Measurements from ENCODE around the gene RPUSD3.

The RPUSD3 gene

DNA sequence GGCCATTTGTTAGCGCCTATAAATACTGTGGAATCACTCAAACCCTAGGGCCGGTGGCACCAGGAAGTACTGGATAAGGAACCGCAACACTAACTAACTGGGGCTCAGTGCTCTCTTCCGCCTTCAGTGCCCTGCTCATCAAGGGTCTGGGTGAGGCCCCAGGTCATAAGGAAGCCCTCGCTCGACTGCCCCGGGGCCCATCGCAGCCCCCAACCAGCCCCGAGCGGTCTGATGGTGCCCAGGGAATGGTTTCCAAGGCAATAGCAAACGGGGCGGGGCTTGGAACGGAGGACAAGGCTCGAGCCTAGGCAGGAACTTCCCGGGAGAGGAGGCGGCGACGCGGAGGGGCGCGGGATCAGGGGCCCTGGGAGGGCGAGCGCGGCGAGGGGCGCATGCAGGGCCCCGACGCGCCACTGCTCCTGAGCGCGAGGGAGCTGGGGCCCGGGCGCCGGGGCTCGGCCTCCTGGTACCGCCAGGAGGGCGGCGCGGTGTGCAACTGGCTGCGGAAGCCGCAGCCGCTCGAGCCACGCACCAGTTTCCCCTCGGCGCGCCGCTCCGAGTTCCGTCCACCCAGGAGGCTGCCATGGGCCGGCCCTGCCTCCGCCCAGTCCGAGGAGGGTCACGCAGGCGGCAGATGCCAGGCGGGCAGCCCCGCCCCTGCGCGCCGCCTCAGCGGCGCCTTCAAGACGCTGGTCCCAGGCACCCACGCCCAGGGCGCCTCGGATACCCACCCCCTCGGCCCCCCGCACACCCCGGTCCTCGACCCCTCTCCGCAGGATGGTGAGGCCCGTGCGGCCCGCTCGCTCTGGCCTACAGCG lies 34.0 kb downstream of the RPUSD3 start, which contains the start of gene TTLL3:
Gene TTLL3 (plus strand): TSS at position 648 of the 818 bp plus-strand sequence. CDS start 400 bp downstream, outside the sequence.
- Mint-ChIP-seq H3K36me3 (no peaks in the 10 kb centered on the region), H3K9me3 (no peaks in the 10 kb centered on the region), H3K4me3 (peak within 1 kb of the TSS; percentile 96), H3K27me3 (no peaks in the 10 kb centered on the region), H3K27ac (peak within 1 kb of the TSS; percentile 98), H3K4me1 (peaks cover 38% of the 10 kb centered on the region)
- ATAC-seq (ENCODE audit: low read depth) (peak; percentile 67), DNase-seq (ENCODE audit: low spot score in 2 of 2) (peak; percentile 34 to 48)

DNA sequence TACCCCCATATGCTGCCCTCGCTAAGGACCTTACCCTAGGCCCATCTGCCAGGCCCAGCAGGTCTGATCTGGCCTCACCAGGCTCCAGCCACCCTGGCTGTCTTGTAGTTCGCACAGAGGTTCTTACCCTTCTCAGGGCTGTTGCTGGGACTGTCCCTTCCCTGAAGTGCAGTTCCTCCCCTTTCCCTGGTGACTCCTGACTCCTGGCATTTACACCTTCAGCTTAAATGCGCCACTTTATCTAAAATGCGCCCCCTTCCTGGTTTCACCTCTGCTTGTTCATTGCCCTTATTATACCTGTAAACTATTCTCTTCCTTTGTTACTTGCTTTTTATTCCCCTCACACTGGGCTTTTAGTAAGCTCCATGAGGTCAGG lies 34.6 kb downstream of the RPUSD3 start:
- Mint-ChIP-seq H3K9me3 (no peaks in the 10 kb centered on the region), H3K4me3 (peak overlapping the region; percentile 96), H3K36me3 (peaks cover 3% of the 10 kb centered on the region), H3K27ac (peak overlapping the region; percentile 98), H3K4me1 (peaks cover 38% of the 10 kb centered on the region), H3K27me3 (no peaks in the 10 kb centered on the region)
- ATAC-seq (ENCODE audit: low read depth) = peak; percentile 6
- DNase-seq (ENCODE audit: low spot score in 2 of 2) = no peak

DNA sequence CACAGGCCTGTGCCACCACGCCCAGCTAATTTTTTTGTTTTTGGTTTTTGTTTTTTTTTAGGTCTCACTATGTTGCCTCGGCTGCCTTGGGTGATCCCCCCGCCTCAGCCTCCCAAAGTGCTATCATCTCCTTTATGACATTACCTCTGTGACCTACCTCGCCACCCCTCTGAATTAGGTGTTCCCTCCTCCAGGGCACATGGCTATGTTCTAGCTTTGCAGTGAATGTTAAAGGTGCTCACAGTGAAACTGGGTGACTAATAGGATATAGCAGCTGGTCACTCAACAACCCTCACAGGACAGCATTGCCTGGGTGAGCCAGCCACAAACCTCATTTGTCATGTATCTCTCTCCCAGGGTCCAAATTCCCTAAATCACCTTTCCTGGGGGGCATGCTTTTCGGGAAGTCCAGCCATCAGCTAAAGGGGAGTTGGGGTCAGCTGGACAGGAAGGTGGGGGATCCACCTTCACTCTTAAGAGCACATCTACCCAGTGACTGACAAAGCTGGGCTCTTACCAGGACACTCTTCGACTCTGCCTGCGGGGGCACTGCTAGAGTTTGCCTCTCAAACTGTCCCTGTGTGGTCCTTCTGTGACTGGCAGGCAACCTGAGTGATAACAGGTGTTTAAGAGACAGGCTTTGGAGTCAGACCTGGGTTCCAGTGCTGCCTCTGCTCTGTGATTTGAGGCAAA lies 35.3 kb downstream of the RPUSD3 start:
- Mint-ChIP-seq H3K9me3 (no peaks in the 10 kb centered on the region), H3K4me1 (peaks cover 38% of the 10 kb centered on the region), H3K4me3 (peak overlapping the region; percentile 25), H3K36me3 (peaks cover 10% of the 10 kb centered on the region), H3K27ac (peak overlapping the region; percentile 98), H3K27me3 (no peaks in the 10 kb centered on the region)
- ATAC-seq (ENCODE audit: low read depth) = peak; percentile 76
- DNase-seq (ENCODE audit: low spot score in 2 of 2) = peak in 1 of 2 donors; percentile 39

DNA sequence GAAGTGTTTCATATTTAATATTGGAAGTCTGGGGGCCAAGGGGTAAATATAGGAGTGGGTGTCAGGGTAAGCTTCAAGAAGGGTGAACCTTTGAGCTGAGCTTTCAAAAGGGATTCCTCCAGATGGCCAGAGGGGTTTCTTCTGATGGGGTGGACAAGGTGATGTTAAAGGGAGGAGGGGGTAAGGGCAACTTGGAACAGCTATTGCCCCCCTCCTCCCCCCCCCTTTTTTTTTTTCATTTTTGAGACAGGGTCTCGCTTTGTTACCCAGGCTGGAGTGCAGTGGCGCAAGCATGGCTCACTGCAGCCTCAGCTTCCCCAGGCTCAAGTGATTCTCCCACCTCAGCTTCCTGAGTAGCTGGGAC lies 35.8 kb downstream of the RPUSD3 start:
- ATAC-seq (ENCODE audit: low read depth) (no peak), DNase-seq (ENCODE audit: low spot score in 2 of 2) (no peak)
- Mint-ChIP-seq H3K9me3 (no peaks in the 10 kb centered on the region), H3K27ac (peak overlapping the region; percentile 98), H3K4me1 (peaks cover 42% of the 10 kb centered on the region), H3K36me3 (peaks cover 15% of the 10 kb centered on the region), H3K27me3 (no peaks in the 10 kb centered on the region), H3K4me3 (no peak overlapping the region)

DNA sequence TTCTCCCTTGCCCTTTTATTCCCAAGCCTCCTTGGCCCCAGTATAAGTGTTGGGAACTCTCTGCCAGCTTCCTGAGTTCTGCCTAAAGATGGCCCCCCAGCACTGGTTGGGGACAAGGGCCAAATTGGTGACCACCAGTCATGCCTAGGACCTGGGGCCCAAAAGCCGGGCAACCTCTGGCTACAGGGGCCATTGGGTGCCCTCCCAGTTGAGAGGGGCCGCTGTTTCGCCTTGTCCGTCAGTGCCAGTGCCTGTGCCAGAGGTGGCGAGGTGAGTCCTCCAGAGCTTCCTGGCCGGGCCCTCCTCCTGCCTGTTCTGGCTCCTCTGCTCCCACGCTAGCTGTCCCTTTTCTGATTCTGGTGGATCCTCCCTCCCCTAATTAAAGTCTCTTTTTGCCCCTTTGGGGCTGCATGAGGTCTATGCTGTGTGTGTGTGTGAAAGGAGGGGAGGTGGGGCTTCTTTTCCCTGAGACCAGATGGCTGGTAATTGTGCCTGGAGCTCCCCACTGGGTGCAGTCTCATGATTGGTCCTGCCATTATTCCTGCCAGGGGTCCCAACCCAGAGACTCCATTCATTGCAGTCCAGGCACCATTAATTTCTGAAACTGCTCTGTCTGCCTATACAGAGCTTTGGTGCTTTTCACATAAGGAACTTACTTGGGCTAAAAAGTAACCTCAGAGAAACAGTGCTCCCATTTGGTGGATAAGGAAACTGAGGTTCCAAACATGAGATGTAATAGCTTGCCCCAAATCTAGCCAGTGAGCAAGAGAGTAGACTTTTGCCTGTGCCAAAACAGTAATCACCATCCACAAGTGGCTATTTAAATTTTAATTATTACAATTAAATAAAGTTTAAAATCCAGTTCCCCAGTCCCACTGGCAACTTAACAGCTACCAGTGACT lies 36.9 kb downstream of the RPUSD3 start:
- no peak for ATAC-seq (ENCODE audit: low read depth)
- H3K36me3 Mint-ChIP-seq = peaks cover 16% of the 10 kb centered on the region
- no peak overlapping the region for H3K4me3 Mint-ChIP-seq

DNA sequence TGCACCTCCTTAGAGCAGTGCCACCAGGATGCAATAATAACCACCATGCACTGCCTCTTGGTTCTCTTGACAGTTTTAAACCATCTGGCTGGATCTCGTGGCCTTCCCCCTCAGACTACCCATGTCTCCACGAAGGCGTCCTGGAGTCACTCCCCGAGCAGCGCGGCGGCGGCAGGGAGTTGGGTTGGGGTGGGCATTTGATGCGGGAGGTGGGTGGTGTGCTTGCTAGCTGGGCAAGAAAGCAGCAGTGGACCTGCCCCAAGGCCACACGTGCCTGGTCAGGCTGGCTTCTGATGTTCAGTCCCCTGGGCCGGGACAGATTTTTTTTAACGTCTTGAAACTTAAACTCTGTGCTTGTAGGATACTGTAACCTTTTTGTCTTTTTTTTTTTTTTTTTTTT lies 37.7 kb downstream of the RPUSD3 start:
- Mint-ChIP-seq H3K9me3 (no peaks in the 10 kb centered on the region), H3K27ac (no peak overlapping the region), H3K4me3 (no peak overlapping the region), H3K27me3 (no peaks in the 10 kb centered on the region), H3K4me1 (peaks cover 36% of the 10 kb centered on the region), H3K36me3 (peaks cover 16% of the 10 kb centered on the region)
- DNase-seq (ENCODE audit: low spot score in 2 of 2) (no peak), ATAC-seq (ENCODE audit: low read depth) (no peak)

More for the DNA sequence above, 36.9 kb downstream of the RPUSD3 start:
- no peak overlapping the region for H3K27ac Mint-ChIP-seq
- DNase-seq (ENCODE audit: low spot score in 2 of 2) = no peak
- H3K27me3 Mint-ChIP-seq = no peaks in the 10 kb centered on the region
- H3K4me1 Mint-ChIP-seq = peaks cover 42% of the 10 kb centered on the region
- H3K9me3 Mint-ChIP-seq = no peaks in the 10 kb centered on the region

- H3K27ac Mint-ChIP-seq = peak overlapping the region; percentile 20
- H3K36me3 Mint-ChIP-seq = peaks cover 19% of the 10 kb centered on the region
- H3K4me3 Mint-ChIP-seq = no peak overlapping the region
- H3K27me3 Mint-ChIP-seq = no peaks in the 10 kb centered on the region
- H3K9me3 Mint-ChIP-seq = no peaks in the 10 kb centered on the region
- DNase-seq (ENCODE audit: low spot score in 2 of 2) (no peak), ATAC-seq (ENCODE audit: low read depth) (no peak)
- peaks cover 27% of the 10 kb centered on the region for H3K4me1 Mint-ChIP-seq
Measured at GRCh38 chr3:9804996-9805395, 38.8 kb downstream of the RPUSD3 start.

DNA sequence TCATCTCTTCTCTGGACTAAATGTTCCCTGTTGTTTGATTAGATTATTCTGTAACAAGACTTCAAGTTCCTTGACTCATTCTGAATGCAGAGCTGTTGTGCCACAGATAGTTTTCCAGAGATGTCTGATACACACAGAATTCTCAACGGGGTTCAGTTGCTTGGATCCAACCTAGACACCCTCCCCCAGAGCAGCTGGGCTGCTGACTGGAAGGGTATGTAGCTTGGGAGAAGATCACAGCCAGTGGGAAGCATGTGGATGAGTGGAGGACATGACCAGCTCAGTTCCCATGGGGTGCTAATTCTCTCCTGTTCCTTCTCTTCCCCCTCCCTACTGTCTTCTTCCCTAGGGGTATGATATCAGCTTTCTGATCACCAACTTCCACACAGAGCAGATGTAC lies 40.3 kb downstream of the RPUSD3 start:
- H3K4me3 Mint-ChIP-seq = no peak overlapping the region
- no peaks in the 10 kb centered on the region for H3K9me3 Mint-ChIP-seq
- peaks cover 19% of the 10 kb centered on the region for H3K36me3 Mint-ChIP-seq
- no peak for DNase-seq (ENCODE audit: low spot score in 2 of 2)
- ATAC-seq (ENCODE audit: low read depth) = no peak
- peaks cover 15% of the 10 kb centered on the region for H3K4me1 Mint-ChIP-seq
- peak overlapping the region; percentile 31 for H3K27ac Mint-ChIP-seq
- no peaks in the 10 kb centered on the region for H3K27me3 Mint-ChIP-seq

DNA sequence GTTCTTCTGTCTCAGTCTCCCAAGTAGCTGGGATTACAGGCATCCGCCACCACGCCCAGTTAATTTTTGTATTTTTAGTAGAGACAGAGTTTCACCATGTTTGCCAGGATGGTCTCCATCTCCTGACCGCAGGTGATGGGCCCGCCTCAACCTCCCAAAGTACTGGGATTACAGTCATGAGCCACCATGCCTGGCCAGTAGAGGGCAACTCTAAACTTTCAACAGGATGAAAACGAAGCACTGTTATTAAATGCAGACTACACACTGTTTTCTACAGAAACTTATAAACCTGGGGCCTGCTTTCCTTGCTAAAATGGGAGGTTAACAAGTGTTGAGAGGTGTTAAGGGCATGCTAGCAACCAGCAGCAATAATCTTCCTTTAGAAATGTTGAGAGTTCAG lies 43.3 kb downstream of the RPUSD3 start:
- Mint-ChIP-seq H3K36me3 (peaks cover 30% of the 10 kb centered on the region), H3K27me3 (no peaks in the 10 kb centered on the region), H3K4me1 (peaks cover 16% of the 10 kb centered on the region), H3K4me3 (no peak overlapping the region), H3K9me3 (no peaks in the 10 kb centered on the region), H3K27ac (no peak overlapping the region)
- no peak for ATAC-seq (ENCODE audit: low read depth)
- DNase-seq (ENCODE audit: low spot score in 2 of 2) = no peak

- ATAC-seq (ENCODE audit: low read depth) (no peak), DNase-seq (ENCODE audit: low spot score in 2 of 2) (no peak)
- Mint-ChIP-seq H3K9me3 (no peaks in the 10 kb centered on the region), H3K36me3 (peaks cover 25% of the 10 kb centered on the region), H3K27me3 (no peaks in the 10 kb centered on the region), H3K27ac (peak overlapping the region; percentile 70), H3K4me3 (no peak overlapping the region), H3K4me1 (peaks cover 28% of the 10 kb centered on the region)
Measured at GRCh38 chr3:9797196-9797945, 46.4 kb downstream of the RPUSD3 start.

GRCh38 chr3:9795207-9795606 lies 48.6 kb downstream of the RPUSD3 start:
- Mint-ChIP-seq H3K36me3 (peaks cover 25% of the 10 kb centered on the region), H3K27me3 (no peaks in the 10 kb centered on the region), H3K4me3 (peak overlapping the region; percentile 54), H3K4me1 (peaks cover 42% of the 10 kb centered on the region), H3K9me3 (no peaks in the 10 kb centered on the region), H3K27ac (peak overlapping the region; percentile 98)
- peak in 1 of 2 donors; percentile 63 for DNase-seq (ENCODE audit: low spot score in 2 of 2)
- peak; percentile 61 for ATAC-seq (ENCODE audit: low read depth)

GRCh38 chr3:9794400-9794799 lies 49.4 kb downstream of the RPUSD3 start:
- Mint-ChIP-seq H3K36me3 (peaks cover 30% of the 10 kb centered on the region), H3K9me3 (no peaks in the 10 kb centered on the region), H3K27me3 (no peaks in the 10 kb centered on the region), H3K4me3 (peak overlapping the region; percentile 96), H3K4me1 (peaks cover 45% of the 10 kb centered on the region), H3K27ac (peak overlapping the region; percentile 98)
- DNase-seq (ENCODE audit: low spot score in 2 of 2) = no peak
- no peak for ATAC-seq (ENCODE audit: low read depth)

- no peak for DNase-seq (ENCODE audit: low spot score in 2 of 2)
- H3K36me3 Mint-ChIP-seq = peaks cover 34% of the 10 kb centered on the region
- peaks cover 48% of the 10 kb centered on the region for H3K4me1 Mint-ChIP-seq
Measured at GRCh38 chr3:9793161-9793781, 50.5 kb downstream of the RPUSD3 start.

More at GRCh38 chr3:9793161-9793781, 50.5 kb downstream of the RPUSD3 start:
- peak overlapping the region; percentile 98 for H3K27ac Mint-ChIP-seq
- peak overlapping the region; percentile 96 for H3K4me3 Mint-ChIP-seq
- no peaks in the 10 kb centered on the region for H3K27me3 Mint-ChIP-seq
- no peaks in the 10 kb centered on the region for H3K9me3 Mint-ChIP-seq
- ATAC-seq (ENCODE audit: low read depth) = no peak
